BLaER1 (cell line): ENCODE results near the gene ELFN2.

Experiments used
- H3K27ac ChIP-seq: shearing (Covaris generic); formaldehyde crosslinking; 2 replicates; pipeline ENCODE4 v1.8.1; 2022
- H3K27me3 ChIP-seq: shearing (Covaris generic); formaldehyde crosslinking; 2 replicates; pipeline ENCODE4 v1.8.1; 2022
- H3K36me3 ChIP-seq: shearing (Covaris generic); formaldehyde crosslinking; 2 replicates; pipeline ENCODE4 v1.8.1; 2022
- H3K4me1 ChIP-seq: shearing (Covaris generic); formaldehyde crosslinking; 2 replicates; pipeline ENCODE4 v1.8.1; 2022
- H3K4me2 ChIP-seq: shearing (Covaris generic); formaldehyde crosslinking; 2 replicates; pipeline ENCODE4 v1.8.1; 2022
- H3K4me3 ChIP-seq: shearing (Covaris generic); formaldehyde crosslinking; 2 replicates; pipeline ENCODE4 v1.8.1; 2022
- H3K9ac ChIP-seq: shearing (Covaris generic); formaldehyde crosslinking; 2 replicates; pipeline ENCODE4 v1.8.1; 2022
- H3K9me3 ChIP-seq: shearing (Covaris generic); formaldehyde crosslinking; 2 replicates; pipeline ENCODE4 v1.8.1; 2022
- H4K20me1 ChIP-seq: shearing (Covaris generic); formaldehyde crosslinking; 2 replicates; pipeline ENCODE4 v1.8.1; 2022
- Cebpa-rat ChIP-seq: shearing (Covaris generic); IDR thresholded peaks from 2 replicates; pipeline ENCODE4 v1.8.1; 2022

ELFN2 gene

DNA sequence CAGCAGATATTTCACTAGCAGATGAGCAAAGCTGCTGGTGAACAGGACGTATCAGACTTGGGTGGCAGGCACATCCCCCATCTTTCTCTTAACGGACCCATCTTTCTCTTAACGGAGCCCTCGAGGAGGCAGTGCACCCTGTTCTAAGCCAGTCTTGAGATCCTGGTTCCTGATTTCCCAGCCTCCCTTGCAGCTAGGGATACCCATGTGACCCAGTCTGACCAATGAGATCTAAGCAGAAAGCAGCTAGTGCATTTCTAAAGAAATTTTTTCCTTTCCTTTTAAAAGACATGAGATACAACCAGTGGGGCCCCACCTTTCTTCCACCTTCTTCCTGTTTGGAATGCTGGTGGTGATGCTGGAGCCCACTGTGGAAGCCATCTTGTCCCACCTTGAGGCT is 13.6 kb upstream of the ELFN2 start:
- H3K27ac ChIP-seq = no peak overlapping the region
- no peak overlapping the region for H3K9ac ChIP-seq
- H4K20me1 ChIP-seq = no peaks in the 10 kb centered on the region
- H3K4me2 ChIP-seq = no peak overlapping the region
- H3K36me3 ChIP-seq = no peaks in the 10 kb centered on the region
- no peak overlapping the region for H3K4me3 ChIP-seq
- TF ChIP-seq Cebpa-rat = no peak
- H3K4me1 ChIP-seq = no peaks in the 10 kb centered on the region
- H3K27me3 ChIP-seq = no peaks in the 10 kb centered on the region
- peaks cover 12% of the 10 kb centered on the region for H3K9me3 ChIP-seq

DNA sequence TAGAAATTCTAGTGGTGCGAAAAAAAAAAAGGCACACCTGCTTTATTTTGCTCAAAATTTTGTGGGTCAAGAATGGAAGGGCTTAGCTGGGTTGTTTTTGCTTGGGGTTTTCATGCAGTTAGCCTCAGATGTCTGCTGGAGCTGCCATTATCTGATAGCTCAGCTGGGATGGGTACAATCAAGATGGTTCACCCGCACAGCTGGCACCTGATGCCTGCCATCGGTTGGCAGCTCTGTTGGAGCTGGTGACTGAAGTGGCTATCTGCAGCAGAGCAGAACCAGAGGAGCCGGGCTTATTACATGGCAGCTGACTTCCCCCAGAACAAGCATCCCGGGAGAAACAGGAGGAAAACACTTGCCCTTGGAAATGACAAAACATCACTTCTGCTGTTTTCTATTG is 12.1 kb upstream of the ELFN2 start:
- H3K36me3 ChIP-seq = no peaks in the 10 kb centered on the region
- H3K9me3 ChIP-seq = peaks cover 12% of the 10 kb centered on the region
- H3K27me3 ChIP-seq = no peaks in the 10 kb centered on the region
- H3K27ac ChIP-seq = no peak overlapping the region
- H3K9ac ChIP-seq = no peak overlapping the region
- TF ChIP-seq Cebpa-rat = no peak
- H3K4me3 ChIP-seq = no peak overlapping the region
- H3K4me1 ChIP-seq = peaks cover 9% of the 10 kb centered on the region
- H3K4me2 ChIP-seq = no peak overlapping the region
- H4K20me1 ChIP-seq = no peaks in the 10 kb centered on the region

DNA sequence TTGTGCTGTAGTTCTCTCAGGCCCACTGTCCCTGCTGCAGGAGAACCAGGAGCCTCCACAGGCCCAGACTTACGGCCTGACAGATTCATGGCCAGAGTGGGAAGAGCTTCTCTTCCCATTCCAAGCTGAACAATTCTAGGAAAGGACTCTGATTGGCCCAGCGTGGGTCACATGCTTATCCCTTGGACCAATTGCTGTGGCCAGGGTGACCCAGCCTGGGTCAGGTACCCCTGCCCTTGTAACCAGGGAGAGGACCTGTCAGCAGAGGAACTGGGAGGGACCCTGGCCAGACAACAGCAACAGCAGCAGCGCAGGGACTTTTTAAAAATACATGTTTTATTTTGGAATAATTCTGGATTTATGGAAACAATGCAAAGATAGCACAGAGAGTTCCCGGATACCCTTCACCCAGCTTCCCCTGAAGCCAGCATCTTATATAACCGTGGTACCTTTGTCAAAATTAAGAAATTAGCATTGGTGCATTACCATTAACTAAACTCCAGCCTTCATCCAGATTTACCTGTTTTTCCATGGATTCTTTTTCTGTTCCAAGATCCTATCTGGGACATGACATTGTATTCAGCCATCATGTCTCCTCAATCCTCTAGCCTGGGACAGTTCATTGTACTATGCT is 8.8 kb upstream of the ELFN2 start:
- H3K4me1 ChIP-seq = peaks cover 35% of the 10 kb centered on the region
- TF ChIP-seq Cebpa-rat = no peak

DNA sequence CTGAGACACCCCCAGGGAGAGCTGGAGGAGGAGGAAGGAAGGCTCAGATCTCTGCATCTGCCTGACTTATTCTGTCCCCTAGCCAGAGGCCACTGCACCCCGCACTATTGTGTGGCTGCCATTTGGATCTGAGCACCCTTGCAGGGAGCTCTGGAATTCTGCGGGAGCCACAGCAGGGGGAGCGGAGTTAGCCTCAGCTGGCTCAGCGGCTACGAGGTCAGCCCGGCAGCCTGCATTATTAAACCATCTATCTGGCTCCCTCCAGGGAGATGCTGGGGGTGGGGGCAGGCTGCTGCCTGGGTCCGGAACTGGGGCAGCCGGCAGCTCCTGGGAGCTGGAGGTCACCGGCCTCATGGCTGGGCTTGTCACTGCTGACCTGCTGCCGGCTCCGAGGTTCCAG is 6.5 kb upstream of the ELFN2 start:
- Histone ChIP-seq H3K9ac (peak overlapping the region; percentile 13; the same call in 1 of the 2 replicates), H3K4me3 (no peak overlapping the region), H4K20me1 (peaks cover 1% of the 10 kb centered on the region), H3K36me3 (no peaks in the 10 kb centered on the region), H3K9me3 (peaks cover 7% of the 10 kb centered on the region; the same call in 1 of the 2 replicates), H3K4me2 (peak overlapping the region; percentile 74), H3K4me1 (peaks cover 40% of the 10 kb centered on the region), H3K27me3 (peaks cover 5% of the 10 kb centered on the region), H3K27ac (no peak overlapping the region)
- TF ChIP-seq Cebpa-rat = no peak

More for the DNA sequence above, 8.8 kb upstream of the ELFN2 start:
- Histone ChIP-seq H3K27me3 (no peaks in the 10 kb centered on the region), H3K9me3 (peaks cover 13% of the 10 kb centered on the region), H3K27ac (no peak overlapping the region), H4K20me1 (no peaks in the 10 kb centered on the region), H3K9ac (no peak overlapping the region), H3K4me2 (no peak overlapping the region), H3K4me3 (no peak overlapping the region), H3K36me3 (no peaks in the 10 kb centered on the region)

DNA sequence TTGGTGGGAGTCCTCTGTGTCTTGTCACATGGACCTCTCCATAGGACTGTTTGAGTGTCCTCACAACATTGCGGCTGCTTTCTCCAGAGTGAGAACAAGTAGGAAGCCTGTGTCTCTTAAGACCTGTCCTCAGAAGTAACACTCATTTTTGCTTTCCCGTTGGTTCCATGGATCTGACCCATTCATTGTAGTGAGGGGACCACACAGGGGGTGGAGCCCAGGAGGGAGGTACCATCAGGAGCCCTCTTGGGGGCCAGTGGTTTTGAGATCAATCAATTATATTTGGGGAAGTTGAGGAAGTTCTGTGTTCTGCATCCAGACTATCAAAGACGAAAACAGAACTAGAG is 5.4 kb upstream of the ELFN2 start:
- peaks cover 16% of the 10 kb centered on the region for H3K27me3 ChIP-seq
- no peak overlapping the region for H3K9ac ChIP-seq
- no peak overlapping the region for H3K27ac ChIP-seq
- no peak for TF ChIP-seq Cebpa-rat
- peaks cover 13% of the 10 kb centered on the region for H4K20me1 ChIP-seq
- H3K4me1 ChIP-seq = peaks cover 47% of the 10 kb centered on the region
- H3K9me3 ChIP-seq = peaks cover 7% of the 10 kb centered on the region; the same call in 1 of the 2 replicates
- no peaks in the 10 kb centered on the region for H3K36me3 ChIP-seq
- no peak overlapping the region for H3K4me3 ChIP-seq
- H3K4me2 ChIP-seq = peak overlapping the region; percentile 74

DNA sequence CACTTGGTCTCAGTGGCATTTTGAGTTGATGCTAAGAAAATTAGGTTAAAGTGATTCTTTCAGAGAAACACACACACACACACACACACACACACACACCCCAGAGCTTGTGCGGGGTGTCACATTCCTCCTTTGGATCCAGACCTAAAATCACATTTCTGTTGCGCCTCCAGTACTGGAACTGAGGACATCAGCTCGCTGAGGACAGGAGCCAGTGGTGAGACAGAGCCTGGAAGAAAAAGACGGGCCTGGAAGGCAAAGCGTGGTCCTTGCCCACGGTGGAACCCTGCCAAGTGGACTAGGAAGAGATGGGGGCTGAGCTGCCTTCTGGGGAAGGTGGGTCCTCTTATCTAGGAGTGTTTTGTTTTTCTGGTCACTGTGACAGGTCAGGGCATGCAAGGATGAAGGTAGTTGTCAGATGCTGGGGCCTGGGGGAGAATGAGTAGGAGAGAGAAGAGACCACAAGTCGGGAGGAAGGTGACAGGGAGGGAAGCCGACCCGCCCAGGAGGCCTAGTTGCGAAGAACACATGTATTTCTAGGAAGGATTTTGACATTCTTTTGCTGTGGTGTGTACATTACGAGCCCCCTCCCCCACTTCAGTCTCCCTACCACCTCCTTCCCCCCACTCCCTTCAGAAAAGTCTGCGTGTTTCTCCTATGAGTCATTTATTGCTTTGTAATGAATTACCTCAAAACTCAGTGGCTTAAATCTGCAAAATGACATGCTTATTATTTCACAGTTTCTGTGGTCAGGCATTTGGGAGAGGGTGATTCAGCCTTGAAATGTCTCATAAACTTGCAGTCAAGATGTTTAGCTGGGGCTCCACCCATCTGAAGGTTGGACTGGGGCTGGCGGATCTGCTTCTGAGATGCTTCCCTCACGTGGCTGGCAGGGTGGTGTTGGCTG is 4.8 kb upstream of the ELFN2 start:
- no peak for TF ChIP-seq Cebpa-rat
- H3K4me1 ChIP-seq = peaks cover 53% of the 10 kb centered on the region
- H3K9me3 ChIP-seq = peaks cover 7% of the 10 kb centered on the region; the same call in 1 of the 2 replicates
- 0 out of 2 replicates have a peak overlapping the region, but pooled peaks have one; percentile 4 for H3K4me2 ChIP-seq
- no peaks in the 10 kb centered on the region for H3K36me3 ChIP-seq
- H3K4me3 ChIP-seq = no peak overlapping the region
- no peak overlapping the region for H3K9ac ChIP-seq
- H4K20me1 ChIP-seq = peaks cover 19% of the 10 kb centered on the region
- H3K27ac ChIP-seq = no peak overlapping the region
- H3K27me3 ChIP-seq = peaks cover 22% of the 10 kb centered on the region

DNA sequence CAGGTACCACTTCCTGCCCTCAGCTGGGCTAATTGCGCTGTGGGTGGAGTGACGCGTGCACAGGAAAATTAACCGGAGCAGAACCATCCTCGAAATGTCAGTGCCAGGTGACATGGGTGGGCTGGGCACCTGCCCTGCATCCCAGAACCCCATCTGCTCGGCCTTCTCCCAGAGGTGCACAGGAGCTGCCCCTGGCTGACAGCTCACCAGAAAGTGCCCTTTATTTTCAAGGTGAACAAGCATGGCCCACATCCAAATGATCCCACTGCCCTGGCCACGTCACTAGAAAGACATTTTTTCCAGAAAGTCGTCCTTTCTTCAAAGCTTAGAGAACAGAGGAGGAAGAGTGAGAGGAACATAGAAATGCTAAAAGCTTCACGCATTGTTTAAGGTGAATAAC is 4.1 kb upstream of the ELFN2 start:
- Histone ChIP-seq H3K9ac (no peak overlapping the region), H3K27me3 (peaks cover 29% of the 10 kb centered on the region), H3K36me3 (no peaks in the 10 kb centered on the region), H3K9me3 (peaks cover 7% of the 10 kb centered on the region; the same call in 1 of the 2 replicates), H3K4me2 (no peak overlapping the region), H3K4me1 (peaks cover 60% of the 10 kb centered on the region), H4K20me1 (peaks cover 26% of the 10 kb centered on the region), H3K4me3 (no peak overlapping the region), H3K27ac (no peak overlapping the region)
- no peak for TF ChIP-seq Cebpa-rat

DNA sequence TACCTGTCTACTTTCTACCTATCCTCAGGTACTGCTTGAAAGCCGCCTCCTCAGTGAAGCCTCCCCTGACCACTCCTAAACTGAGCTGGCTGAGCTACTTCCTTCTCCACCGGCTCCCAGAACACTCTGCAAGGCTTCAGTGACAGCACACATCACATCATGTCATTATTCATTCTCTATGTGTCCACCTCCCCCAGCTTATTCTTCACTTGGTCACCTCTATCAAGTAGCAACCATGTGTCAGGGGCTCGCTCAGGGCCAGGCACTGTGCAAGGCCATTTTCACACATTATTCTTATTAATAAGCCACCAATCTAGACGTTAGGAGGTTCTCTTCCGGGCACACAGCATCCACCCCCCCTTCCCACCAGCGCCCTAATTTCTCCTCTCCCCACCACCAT is 3.7 kb upstream of the ELFN2 start:
- Histone ChIP-seq H3K9me3 (peaks cover 7% of the 10 kb centered on the region; the same call in 1 of the 2 replicates), H4K20me1 (peaks cover 30% of the 10 kb centered on the region), H3K27ac (no peak overlapping the region), H3K4me3 (no peak overlapping the region), H3K36me3 (no peaks in the 10 kb centered on the region), H3K9ac (no peak overlapping the region), H3K4me1 (peaks cover 65% of the 10 kb centered on the region), H3K4me2 (no peak overlapping the region), H3K27me3 (peaks cover 33% of the 10 kb centered on the region)
- no peak for TF ChIP-seq Cebpa-rat

DNA sequence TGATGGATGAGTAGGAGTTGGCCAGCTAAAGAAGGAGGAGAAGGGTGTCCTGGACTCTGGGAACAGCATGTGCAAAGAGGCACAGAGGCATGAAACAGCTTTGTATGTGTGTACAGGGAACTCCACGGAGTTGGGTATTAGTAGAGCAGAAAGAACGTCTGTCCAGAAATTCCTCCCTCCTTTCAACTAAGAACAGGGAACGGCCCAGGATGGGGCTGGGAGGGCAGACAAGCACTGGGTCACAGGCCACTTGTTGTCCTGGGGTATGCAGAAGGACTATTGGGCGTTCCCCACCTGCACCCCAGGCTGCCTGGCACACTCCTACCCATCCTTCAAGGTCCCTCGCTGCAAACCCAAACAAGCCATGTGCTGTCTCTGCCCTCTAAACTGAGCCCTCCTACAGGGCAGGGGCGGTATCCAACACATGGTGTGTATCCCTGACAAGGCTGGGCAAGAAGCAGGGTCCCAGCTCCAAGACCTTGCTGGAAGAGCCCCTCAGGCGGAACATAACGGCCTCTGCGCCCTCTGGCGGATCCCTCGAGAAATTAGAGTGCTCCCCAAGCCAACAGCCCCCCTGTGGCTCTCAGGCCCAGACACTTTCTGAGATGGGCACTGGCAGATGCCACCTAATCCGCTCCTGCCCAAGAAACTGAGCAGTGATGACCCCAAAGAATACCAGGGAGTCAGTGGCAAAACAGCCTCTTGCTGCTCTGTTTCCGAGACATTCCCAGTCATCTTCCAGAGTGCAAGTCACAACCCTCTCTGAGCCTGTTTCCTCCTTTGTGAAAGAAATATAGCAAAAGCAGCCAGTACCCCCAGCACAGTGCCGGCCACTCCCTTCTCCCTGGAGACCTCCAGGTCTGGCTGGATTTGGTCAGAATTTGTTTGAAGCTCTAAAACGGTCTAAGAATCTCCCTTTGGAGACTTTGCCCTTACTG is 1.6 kb upstream of the ELFN2 start:
- peaks cover 71% of the 10 kb centered on the region for H3K4me1 ChIP-seq
- H3K27ac ChIP-seq = no peak overlapping the region
- H3K4me3 ChIP-seq = no peak overlapping the region
- H3K9ac ChIP-seq = no peak overlapping the region
- H3K4me2 ChIP-seq = no peak overlapping the region
- no peaks in the 10 kb centered on the region for H3K36me3 ChIP-seq
- H3K9me3 ChIP-seq = peaks cover 7% of the 10 kb centered on the region; the same call in 1 of the 2 replicates
- peaks cover 53% of the 10 kb centered on the region for H3K27me3 ChIP-seq
- TF ChIP-seq Cebpa-rat = no peak
- H4K20me1 ChIP-seq = peaks cover 50% of the 10 kb centered on the region
